HTERT RPE-1 (cell line): ENCODE data around the gene DCAF6.

ENCODE experiments used
- in situ Hi-C: fragments of 300-500 bp; cut with MboI; formaldehyde crosslinking; loops from 4 replicates; pipeline ENCODE4 v1.14.3; 2020; ENCODE audit warnings: low sequenced_read_pairs

The DCAF6 gene

GRCh38 chr1:167955915-167956314, 19.4 kb downstream of the DCAF6 start:
- in situ Hi-C loops = no loop called here

GRCh38 chr1:167957710-167958109, 21.2 kb downstream of the DCAF6 start:
- in situ Hi-C loops = no loop called here

DNA sequence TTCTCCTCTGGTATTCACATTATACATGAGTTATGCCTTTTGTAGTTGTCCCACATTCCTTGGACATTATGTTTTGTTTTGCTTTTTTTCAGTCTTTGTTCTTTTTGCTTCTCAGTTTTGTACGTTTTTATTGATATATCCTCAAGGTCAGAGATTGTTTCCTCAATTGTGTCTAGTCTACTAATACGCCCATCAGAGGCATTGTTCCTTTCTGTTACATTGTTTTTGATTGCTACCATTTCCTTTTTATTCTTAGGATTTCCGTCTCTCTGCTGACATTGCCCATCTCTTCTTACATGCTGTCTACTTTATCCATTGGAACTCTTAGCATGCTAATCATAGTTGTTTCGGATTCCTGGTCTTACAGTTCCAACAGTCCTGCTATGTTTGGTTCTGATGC, 28.2 kb downstream of the DCAF6 start:
- in situ Hi-C loops = no loop called here

DNA sequence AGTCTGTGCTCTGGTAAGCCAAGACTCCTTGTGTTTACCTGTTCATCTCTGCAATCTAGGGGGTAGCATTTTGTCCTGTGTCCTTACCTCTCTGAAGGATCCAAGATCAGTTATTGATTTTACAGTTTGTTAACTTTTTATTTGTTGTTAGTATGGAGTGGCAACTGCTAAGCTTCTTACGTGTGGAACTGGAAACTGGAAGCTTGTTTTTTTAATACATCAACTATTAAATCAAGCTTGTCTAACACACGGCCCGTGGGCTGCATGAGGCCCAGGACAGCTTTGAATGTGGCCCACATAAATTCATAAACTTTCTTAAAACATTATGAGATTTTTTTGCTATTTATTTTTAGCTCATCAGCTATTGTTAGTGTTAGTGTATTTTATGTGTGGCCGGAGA, 29.6 kb downstream of the DCAF6 start:
- in situ Hi-C loops = no loop called here

DNA sequence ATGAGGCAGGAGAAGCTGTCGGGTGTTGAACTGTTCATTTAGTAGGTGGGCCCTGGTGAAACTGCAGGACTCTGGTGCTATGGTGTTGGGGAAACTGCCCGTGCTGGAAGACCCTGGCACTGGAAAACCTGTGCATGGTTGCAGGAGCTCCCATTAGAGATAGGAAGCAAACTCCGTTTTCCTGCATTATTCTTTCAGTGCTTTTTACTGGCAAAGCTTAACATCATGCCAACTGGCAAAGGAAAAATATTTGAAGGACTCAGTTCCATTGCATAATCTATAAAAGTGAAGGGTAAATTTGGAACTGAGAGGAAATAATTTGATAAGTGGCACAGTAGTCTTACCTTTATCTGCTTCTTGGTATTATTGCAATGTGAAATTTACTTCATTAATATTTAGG, 32.1 kb downstream of the DCAF6 start:
- in situ Hi-C loops = no loop called here

DNA sequence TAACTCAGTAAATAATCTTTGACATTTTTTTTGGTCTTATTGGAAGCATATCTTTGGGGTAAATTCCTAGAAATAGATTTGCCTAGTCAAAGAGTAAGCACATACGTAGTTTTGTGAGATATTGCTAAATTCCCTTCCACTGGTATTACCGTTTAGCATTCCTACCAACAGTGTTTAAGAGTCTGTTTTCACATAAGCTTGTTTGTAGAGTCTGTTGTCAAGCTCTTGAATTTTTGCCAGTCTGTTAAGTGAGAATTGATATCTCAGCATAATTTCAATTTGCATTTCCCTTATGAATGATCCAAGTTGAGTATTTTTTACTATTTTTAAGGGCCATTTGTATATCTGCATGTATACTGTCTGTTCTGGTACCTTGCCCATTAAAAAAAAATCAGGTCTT, 37.3 kb downstream of the DCAF6 start:
- in situ Hi-C loops = no loop called here

DNA sequence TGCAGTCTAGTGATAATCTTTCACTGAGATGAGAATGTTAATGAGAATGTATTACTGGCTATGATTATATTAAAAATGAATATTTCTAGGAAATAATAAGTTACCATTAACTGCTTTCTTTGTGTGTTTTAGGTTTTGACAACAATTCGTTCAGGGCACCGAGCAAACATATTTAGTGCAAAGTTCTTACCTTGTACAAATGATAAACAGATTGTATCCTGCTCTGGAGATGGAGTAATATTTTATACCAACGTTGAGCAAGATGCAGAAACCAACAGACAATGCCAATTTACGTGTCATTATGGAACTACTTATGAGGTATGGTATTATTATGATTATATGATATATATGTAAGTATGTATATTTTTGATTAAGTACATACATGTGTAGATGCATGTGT, 38.2 kb downstream of the DCAF6 start:
- in situ Hi-C loops = no loop called here

DNA sequence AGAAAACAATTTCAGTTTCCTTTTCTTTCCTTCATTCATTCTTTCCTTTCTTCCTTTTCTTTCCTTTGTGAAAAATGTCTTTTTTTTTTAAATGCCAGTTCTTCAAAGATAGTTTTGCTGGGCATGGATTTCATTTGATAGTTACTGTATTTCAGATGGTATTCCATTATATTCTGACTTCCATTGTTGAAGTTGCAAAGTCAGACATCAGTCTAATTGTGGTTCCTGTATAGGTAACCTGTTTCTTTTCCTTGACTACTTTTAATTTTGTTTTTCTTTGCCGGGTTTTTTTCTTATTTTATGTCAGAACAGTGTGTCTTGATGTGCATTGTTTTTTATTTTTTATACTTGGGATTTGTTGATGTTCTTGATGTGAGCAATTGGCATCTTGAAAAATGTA, 40.8 kb downstream of the DCAF6 start:
- in situ Hi-C loops = no loop called here

DNA sequence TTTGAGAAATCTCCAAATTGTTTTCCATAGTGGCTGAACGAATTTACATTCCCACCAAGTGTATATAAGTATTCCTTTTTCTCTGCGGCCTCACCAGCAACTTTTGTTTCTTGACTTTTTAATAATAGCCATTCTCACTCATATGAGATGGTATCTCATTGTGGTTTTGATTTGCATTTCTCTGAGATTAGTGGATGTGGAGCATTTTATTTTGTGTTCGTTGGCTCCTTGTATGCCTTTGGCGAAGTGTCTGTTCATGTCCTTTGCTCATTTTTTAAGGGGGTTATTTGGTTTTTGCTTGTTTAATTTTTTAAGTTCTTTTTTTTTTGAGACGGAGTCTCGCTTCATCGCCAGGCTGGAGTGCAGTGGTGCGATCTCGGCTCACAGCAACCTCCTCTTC, 45.5 kb downstream of the DCAF6 start:
- in situ Hi-C loops = no loop called here

- in situ Hi-C loops = no loop called here
Observed at GRCh38 chr1:167983797-167984420, 47.4 kb downstream of the DCAF6 start.

DNA sequence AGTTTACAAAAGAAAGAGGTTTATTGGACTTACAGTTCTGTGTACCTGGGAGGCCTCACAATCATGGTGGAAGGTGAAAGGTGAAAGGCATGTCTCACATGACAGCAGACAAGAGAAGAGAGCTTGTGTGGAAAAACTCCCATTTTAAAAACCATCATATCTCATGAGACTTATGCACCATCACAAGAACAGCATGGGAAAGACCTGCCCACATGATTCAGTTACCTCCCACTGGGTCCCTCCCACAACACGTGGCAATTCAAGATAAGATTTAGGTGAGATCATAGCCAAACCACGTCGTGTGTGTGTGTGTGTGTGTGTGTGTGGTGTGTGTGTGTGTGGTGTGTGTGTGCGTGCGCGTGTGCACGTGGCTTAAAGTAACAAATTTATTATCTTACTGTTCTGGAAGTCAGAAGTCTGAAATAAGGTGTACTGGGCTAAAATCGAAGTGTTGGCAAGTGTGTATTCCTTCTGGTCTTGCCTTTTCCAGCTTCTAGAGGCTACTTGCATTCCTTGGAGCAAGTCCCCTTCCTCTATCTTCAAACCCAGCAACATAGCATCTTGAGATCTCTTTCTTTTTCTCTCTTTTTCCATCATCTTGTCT, 48.5 kb downstream of the DCAF6 start:
- in situ Hi-C loops = no loop called here

DNA sequence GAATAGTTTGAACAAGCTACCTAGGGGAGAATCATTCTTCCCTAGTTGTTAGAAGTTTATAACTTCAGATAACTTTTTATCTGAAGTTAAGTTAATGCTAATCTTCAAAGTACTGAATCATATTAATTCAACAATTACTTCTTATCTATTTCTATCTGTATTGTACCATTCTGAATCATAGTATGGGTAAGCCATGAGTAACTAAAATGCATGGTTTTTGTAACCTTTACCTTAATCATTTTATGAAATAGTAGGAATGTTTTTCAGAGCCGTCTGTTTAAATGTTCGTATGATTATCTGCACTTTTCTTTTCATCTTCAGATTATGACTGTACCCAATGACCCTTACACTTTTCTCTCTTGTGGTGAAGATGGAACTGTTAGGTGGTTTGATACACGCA, 50.7 kb downstream of the DCAF6 start:
- in situ Hi-C loops = no loop called here

GRCh38 chr1:167991546-167991945, 55.1 kb downstream of the DCAF6 start:
- in situ Hi-C loops = no loop called here

DNA sequence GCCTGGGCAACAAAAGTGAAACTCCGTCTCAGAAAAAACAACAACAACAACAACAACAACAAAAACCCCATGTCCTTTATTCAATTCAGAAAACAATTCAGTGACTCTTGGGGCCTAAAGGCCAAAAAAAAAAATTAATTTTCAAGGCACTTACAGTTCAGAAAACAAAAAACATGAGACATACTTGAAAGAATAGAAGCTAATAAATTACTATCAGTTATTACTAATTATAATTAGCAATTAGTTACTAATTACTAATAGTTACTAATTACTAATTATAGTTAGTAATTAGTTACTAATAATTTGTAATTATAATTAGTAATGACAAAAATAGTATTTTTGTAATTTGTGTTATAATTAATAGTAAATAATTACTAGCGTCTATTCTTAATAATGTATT, 57.2 kb downstream of the DCAF6 start:
- in situ Hi-C loops = no loop called here

DNA sequence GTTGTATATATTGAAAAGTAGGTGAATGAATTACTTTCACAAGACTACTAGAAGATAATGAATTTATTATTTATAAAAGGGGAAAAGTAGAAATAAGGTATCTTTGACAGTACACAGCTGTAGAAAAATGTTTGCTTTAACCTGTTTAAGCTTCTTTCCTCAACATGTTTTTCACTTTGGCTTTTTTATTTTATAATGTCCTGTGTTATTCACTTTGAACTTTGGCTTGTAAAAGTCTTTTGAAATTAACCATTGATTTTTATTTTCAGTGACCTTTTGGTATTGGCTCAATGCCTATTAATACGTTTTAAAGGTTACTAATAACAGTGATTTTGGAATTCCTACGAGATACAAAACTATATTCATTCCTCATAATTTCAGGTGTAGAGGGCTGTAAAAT, 58.1 kb downstream of the DCAF6 start:
- in situ Hi-C loops = no loop called here

DNA sequence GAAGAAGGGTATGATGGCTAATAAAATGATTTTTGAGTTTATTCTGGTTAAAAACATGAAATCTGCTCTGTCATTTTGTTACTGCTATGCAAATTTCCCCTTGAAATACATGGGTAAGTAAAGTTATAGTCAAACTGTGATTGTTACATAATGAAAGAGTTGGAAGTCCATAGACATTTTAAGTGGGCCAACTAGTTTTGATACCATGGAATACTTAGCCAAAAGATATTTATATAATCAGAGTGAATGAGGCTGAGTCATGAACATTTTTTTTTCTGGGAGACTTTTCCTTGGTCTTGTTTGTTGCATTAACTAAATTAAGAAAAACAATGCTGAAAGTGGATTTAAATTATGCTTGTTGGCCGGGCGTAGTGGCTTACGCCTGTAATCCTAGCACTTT, 58.6 kb downstream of the DCAF6 start:
- in situ Hi-C loops = no loop called here

DNA sequence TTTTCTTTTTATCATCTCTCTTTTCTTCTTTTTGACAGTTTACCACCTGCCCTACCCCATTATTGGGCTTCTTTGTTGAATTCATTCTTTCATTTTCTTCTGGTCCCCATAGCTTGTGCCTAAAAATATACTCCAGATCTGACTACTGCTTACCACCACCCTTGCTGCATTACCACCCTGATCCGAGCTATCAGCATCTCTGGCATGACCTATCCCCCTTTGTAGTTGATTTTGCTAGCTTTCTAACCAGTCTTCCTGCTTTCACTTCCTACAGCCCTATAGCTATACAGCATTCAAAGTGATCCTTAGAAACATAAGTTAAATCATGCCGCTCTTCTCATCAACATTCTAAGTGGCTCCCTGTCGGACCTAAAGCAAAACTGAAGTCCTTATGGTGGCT, 59.8 kb downstream of the DCAF6 start:
- in situ Hi-C loops = no loop called here

DNA sequence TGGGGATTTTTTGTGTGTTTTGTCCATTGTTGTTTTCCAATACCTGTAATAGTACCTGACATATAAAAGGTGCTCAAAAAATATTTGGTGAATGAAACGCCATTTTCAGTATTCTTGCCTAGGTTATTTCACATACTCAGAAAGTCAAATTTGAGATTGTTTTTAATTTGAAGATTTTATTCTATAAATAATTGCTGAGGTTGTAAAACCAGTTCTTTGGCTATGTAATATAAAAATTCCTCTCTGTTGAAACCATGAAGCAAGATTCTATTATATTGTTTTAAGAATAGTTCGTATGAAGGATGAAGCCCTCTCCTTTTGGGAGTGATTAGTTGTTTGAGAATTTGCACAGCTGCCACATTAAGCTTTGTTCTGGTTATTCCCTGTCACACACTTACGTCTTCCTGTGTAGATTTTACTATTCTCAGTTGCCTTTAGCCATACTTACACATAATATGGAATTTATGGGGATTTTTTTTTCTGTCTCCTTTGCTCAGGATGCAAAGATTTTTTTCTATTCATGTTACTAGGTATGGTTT, 60.6 kb downstream of the DCAF6 start:
- in situ Hi-C loops = no loop called here

DNA sequence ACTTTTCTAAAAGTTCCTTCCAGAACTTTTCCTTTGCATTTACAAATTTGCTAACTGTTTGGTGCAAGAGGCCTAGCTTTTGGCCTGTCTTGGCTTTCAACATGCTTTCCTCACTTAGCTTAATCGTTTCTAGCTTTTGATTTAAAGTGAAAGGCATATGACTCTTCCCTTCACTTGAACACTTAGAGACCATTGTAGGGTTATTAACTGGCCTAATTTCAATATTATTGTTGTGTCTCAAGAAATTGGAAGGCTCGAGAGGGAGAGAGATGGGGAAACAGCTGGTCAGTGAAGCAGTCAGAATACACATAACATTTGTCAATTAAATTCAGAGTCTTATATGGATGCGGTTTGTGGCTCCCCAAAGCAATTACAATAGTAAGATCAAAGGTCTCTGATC, 63.4 kb downstream of the DCAF6 start:
- in situ Hi-C loops = no loop called here

DNA sequence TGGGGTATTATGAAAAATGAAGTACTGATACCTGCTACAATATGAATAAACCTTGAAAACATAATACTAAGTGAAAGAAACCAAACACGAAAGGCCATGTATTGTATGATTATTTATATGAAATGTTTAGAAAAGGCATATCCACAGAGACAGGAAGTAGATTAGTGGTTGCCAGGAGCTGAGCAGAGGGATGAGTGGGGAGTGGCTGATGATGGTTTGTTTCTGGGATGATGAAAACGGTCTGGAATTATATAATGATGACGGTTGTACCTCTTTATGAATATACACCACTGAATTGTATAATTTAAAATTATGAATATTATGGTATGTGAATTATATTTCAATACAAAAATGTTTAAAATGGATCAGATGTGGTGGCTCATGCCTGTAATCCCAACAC, 64.2 kb downstream of the DCAF6 start:
- in situ Hi-C loops = no loop called here

DNA sequence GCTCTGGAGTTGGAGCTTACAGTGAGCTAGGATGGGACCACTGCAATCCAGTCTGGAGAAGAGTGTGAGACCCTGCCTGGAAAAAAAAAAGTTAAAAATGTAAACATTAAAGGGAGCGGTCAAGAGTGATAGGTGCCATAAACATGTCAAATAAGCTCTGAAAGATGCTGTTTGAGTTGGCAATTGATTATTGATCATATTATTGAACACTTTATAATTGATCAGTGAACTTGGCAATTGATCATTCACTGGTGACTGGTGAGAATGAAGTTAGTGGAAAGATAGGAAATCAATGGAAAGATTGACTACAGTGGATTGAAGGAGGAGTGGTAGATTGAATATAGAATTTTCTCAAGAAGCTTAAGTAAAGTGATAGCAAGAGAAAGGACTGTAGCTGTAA, 64.7 kb downstream of the DCAF6 start:
- in situ Hi-C loops = no loop called here

- in situ Hi-C loops = no loop called here
Observed at GRCh38 chr1:168004531-168004930, 68.0 kb downstream of the DCAF6 start.

DNA sequence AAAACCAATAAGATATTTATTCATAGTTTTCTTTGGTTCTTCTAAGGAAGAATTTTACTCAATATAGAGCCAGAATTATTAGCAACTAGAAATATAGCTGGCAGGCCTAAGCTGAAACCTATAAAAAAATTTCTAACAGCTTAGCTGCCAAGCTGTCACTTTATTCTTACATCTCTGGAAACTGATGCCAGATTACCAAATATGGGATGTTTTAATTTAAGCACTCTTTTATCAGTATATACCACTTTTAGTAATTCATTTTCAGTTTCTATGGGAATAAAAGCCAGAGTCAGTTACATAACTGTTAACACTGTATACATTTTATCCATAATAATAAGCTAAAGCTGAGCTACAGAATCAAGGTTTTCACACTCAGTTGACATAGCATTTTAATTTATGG, 69.0 kb downstream of the DCAF6 start:
- in situ Hi-C loops = no loop called here
